ENCODE results near the gene ADCY3. TPM values are rescaled to one million over a fixed set of nuclear protein-coding genes. Genes with fewer than 3 reads are reported as not detected.

ADCY3 gene
- total RNA-seq, result 32.0 and 49.0 TPM in 2 replicates

DNA sequence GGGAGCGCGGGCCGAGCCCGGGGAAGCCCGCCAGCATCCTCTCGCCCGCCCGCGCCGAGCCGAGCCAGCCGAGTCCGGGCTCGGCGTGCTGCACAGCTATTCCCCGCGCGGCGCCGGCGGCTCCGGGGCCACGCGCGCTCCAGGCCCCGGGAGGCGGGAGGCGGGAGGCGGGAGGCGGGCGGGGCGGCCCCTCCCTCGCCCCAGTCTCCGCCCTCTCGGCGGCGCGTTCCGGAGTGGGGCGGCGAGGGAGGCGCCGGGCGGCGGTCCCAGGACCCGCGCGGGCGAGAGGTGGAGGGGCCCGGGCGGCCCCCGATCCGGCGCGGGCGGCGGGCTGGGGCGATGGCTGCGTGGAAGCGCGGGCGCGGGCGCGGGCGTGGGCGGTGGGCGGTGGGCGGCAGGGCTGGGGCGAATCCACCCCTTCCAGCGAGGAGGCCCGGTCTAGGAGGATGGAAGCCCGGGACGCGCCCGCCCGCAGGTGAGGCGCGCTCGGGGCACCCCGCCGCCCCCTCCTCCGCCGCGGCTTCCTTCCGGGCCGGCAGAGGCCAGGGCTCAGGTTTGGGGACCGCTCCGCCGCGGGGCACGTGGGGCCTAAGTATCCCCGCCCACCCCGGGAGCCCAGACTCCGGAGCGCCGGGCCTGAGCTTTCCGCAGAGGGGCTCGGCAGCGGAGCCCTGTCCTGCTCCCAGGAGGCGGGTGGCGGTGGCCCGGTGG lies at the start of gene ADCY3:
ADCY3 (minus strand) TSS at position 140 of the 711 bp plus-strand sequence. CDS start 1,250 bp downstream, outside the sequence.

DNA sequence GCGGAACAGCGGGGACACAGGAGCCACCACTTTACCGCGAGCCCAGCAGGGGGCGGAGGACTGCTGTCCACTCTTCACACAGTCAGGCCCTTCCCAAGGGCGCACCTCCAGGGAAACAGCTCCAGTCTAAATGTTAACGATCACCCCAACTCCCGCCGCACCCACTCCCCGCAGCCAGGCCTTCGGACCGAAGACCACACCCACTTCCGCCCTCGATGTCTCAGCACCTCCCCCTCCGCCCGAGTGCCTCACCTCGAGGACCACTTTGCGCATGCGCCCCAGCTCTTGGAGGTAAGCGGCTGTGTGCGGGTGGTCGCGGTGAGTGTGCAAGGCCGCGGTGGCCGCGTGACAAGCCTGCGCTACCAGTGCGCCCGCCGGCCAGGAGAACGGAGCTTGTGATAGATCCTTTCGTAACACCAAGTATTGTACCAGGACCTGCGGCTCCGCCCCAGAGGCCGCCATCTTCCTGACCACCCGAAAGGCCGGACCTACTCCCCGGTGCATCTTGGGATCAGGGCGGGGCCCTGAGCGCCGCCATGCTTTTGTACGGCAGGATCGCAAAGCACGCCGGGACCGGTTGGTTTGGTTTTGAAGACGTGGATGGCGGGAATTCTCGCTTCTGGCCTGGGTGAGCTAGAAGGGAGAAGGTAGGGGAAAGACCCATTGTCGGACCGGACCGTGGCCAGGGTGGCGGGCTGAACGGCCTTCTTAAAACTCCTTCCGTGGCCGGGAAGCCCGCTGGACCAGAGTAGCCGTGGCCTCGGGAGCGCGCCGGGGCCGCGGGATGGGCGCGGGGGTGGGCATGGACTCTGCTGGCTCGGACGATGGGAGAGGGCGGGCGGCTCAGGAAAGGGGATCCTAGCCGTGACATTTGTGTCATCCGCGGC lies 126.9 kb downstream of the ADCY3 start, which contains the start of the genes CENPO and PTRHD1:
CENPO (plus strand) TSS at position 552 of the 887 bp plus-strand sequence. CDS start 495 bp downstream, outside the sequence.
PTRHD1 (minus strand) TSS at position 518 of the 887 bp plus-strand sequence; CDS start at position 504, 14 bp downstream.

Other genes with a start within 250 kb of the ADCY3 start
- gene PTRHD1, start 126.8 kb downstream of the ADCY3 start, total RNA-seq, result 25.5 and 28.8 TPM in 2 replicates
- 5.9 and 24.7 TPM in 2 replicates for gene CENPO, start 126.8 kb downstream of the ADCY3 start, total RNA-seq
- gene DNAJC27, start 51.7 kb upstream of the ADCY3 start, total RNA-seq, result 1.9 and 5.6 TPM in 2 replicates
- gene EFR3B, start 121.8 kb upstream of the ADCY3 start, total RNA-seq, result 0.56 and 1.7 TPM in 2 replicates
- 0.77 and 0.85 TPM in 2 replicates for gene POMC, start 248.3 kb upstream of the ADCY3 start, total RNA-seq

Measured in regular cardiac myocyte (primary cell).